Measurements from ENCODE around the gene FCN1. TPM values are rescaled to one million over a fixed set of nuclear protein-coding genes. Genes with fewer than 3 reads are reported as not detected.

The FCN1 gene
- total and polyA plus RNA-seq, 2 of the 8 experiments (the other 6 are each of a cell fraction or from before 2014, with no cell fraction given), result not detected

DNA sequence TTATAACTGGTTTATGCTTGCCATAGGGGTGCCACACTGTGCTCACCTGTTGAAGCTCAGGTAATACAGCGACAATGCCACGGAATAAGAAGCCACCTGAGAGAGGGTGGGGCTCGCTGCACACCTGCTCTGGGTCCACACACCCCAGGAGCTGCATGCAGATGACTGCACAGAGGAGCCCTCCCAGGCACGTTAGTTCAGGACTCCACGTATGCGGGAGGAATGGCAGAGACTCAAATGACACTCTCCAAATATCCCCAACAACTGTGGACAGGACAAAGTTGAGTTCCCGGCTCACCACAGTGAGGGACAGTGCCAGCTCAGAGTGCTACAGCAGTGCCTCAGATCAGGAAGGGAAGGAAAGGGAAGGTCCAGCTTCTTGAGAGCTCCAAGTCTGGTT is 5.8 kb upstream of the FCN1 start:
- Histone ChIP-seq H3K4me1 (replicated peaks in 1 of 4; ENCODE audit: control insufficient read depth in 3 of 4, insufficient read depth in 4 of 4, low read length in 3 of 4) (no peaks in the 10 kb centered on the region), H2AK5ac (ENCODE audit: low read depth, low read length) (no peak overlapping the region), H3K14ac (ENCODE audit: insufficient read length) (no peak overlapping the region), H2AFZ (ENCODE audit: low read length) (no peak overlapping the region), H2BK15ac (ENCODE audit: low read length) (no peak overlapping the region), H3K18ac (ENCODE audit: extremely low read depth, low read length) (no peak overlapping the region; the same call in 1 of the 2 replicates), H3K23ac (ENCODE audit: insufficient read length) (no peak overlapping the region), H3K4ac (replicated peaks; ENCODE audit: insufficient read length, low read depth, low read length) (no peak overlapping the region), H2BK12ac (ENCODE audit: low read depth, low read length) (no peak overlapping the region), H4K8ac (ENCODE audit: extremely low read depth, insufficient read depth, low read length) (no peak overlapping the region), H4K5ac (ENCODE audit: insufficient read length, low read depth, low read length) (no peak overlapping the region), H3K23me2 (ENCODE audit: low read depth, low read length) (no peaks in the 10 kb centered on the region), H3K79me2 (ENCODE audit: control insufficient read depth in 1 of 2, insufficient read depth in 2 of 2, low read length in 2 of 2) (no peaks in the 10 kb centered on the region), H2BK5ac (ENCODE audit: low read depth, low read length) (no peak overlapping the region), H3K4me3 (ENCODE audit: extremely low read depth in 1 of 4, insufficient read depth in 2 of 4, low read depth in 3 of 4, low read length in 4 of 4) (no peak overlapping the region), H2BK120ac (replicated peaks; ENCODE audit: low read depth, low read length) (no peak overlapping the region), H3K27me3 (replicated peaks in 1 of 4; ENCODE audit: control insufficient read depth in 3 of 4, extremely low read depth in 1 of 4, insufficient read depth in 3 of 4, low read length in 3 of 4) (no peaks in the 10 kb centered on the region), H3K27ac (ENCODE audit: low read depth, low read length) (no peak overlapping the region), H3K4me2 (ENCODE audit: insufficient read depth in 1 of 2, low read depth in 2 of 2, low read length in 2 of 2) (no peak overlapping the region), H4K20me1 (replicated peaks in 1 of 2; ENCODE audit: control insufficient read depth in 1 of 2, insufficient read depth in 2 of 2, low read length in 2 of 2) (no peaks in the 10 kb centered on the region), H3K56ac (replicated peaks; ENCODE audit: insufficient read length, low read depth, low read length) (no peak overlapping the region), H3K9ac (replicated peaks in 1 of 4; ENCODE audit: extremely low read depth in 1 of 4, low read depth in 3 of 4, low read length in 3 of 4) (no peak overlapping the region), H3K79me1 (ENCODE audit: low read depth, low read length) (no peaks in the 10 kb centered on the region), H3K9me3 (ENCODE audit: insufficient read depth in 2 of 2, low read depth in 1 of 2, low read length in 1 of 2) (no peaks in the 10 kb centered on the region; a peak in 1 of 4 replicates), H4K91ac (replicated peaks; ENCODE audit: insufficient read length, low read length) (no peak overlapping the region), H3K36me3 (ENCODE audit: control insufficient read depth in 2 of 4, insufficient read depth in 4 of 4, low read length in 3 of 4) (no peaks in the 10 kb centered on the region), H2BK20ac (ENCODE audit: low read length) (no peak overlapping the region)
- FAIRE-seq (no peak), DNase-seq (ENCODE audit: low read depth in 1 of 2, low spot score in 2 of 2) (no peak)
- ChIA-PET CTCF (ENCODE audit: partially characterized antibody) (interaction anchor here (1.2 kb wide), 1 partner anchor 142 kb away, joined by 5 read pairs; no protein-coding TSS in a partner anchor), POLR2A (ENCODE audit: partially characterized antibody) (no interaction called here)
- 87% methylated on average over 7 of the region's 7 CpGs; no CpG with 5 or more reads in 1 of the 2 experiments for WGBS, 2 experiments (ENCODE audit: extremely low coverage in 1 of 2, insufficient coverage in 1 of 2, insufficient read length in 1 of 2, insufficient replicate concordance in 2 of 2, low coverage in 1 of 2, low lambda C conversion rate in 2 of 2, missing lambda C conversion rate in 1 of 2)
- TF ChIP-seq, protein P1, sequence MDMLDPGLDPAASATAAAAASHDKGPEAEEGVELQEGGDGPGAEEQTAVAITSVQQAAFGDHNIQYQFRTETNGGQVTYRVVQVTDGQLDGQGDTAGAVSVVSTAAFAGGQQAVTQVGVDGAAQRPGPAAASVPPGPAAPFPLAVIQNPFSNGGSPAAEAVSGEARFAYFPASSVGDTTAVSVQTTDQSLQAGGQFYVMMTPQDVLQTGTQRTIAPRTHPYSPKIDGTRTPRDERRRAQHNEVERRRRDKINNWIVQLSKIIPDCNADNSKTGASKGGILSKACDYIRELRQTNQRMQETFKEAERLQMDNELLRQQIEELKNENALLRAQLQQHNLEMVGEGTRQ (IDR thresholded peaks at IDR 0.05; ENCODE audit: low read length), result no peak

Measured in H1 (cell line).